K562 (cell line): ENCODE measurements around the gene FRRS1L. TPM values are rescaled to one million over a fixed set of nuclear protein-coding genes. Genes with fewer than 3 reads are reported as not detected.

ENCODE experiments used
- BHLHE40 ChIP-seq: IDR thresholded peaks from 2 replicates; pipeline ENCODE4 v1.6.1; 2011; ENCODE audit warnings: low read length, improper control_type of control experiment
- ETV6 ChIP-seq, 3 experiments: fragments of 150-350 bp in 1 of 3; sonication (generic) in 1 of 3; formaldehyde crosslinking in 1 of 3; IDR thresholded peaks; 2 replicates each; pipeline versions ENCODE4 v1.6.1 to v1.8.0; 2014 to 2022; ENCODE audit warnings: borderline replicate concordance in 2 of 3, low read depth in 2 of 3, antibody characterized with exemption in 1 of 3, low read length in 1 of 3, mild to moderate bottlenecking in 1 of 3, missing genetic modification reagents in 1 of 3
- FUS ChIP-seq: fragments of 200-400 bp; formaldehyde crosslinking; optimal IDR thresholded peaks from 2 replicates; pipeline ENCODE3; 2017; ENCODE audit warnings: low read depth, low read length
- MECOM ChIP-seq: fragments of 250-450 bp; sonication (Bioruptor Pico); IDR thresholded peaks from 2 replicates; pipeline ENCODE4 v1.8.0; 2022; ENCODE audit warnings: inconsistent platforms
- MEF2D ChIP-seq: conservative IDR thresholded peaks from 2 replicates; pipeline ENCODE4 v1.6.1; 2016; ENCODE audit warnings: low read depth, missing genetic modification characterization, missing compliant biosample characterization
- MIER1 ChIP-seq: fragments of 450-650 bp; IDR thresholded peaks from 2 replicates; pipeline ENCODE4 v1.6.1; 2016; ENCODE audit warnings: antibody characterized with exemption, mild to moderate bottlenecking, low read depth
- NFYB ChIP-seq: IDR thresholded peaks from 2 replicates; pipeline ENCODE4 v1.6.1; 2011; ENCODE audit warnings: mild to moderate bottlenecking, moderate library complexity; ENCODE audit not compliant: insufficient read length; ENCODE audit errors: extremely low read depth
- PYGO2 ChIP-seq: fragments of 450-650 bp; IDR thresholded peaks from 2 replicates; pipeline ENCODE4 v1.6.1; 2016; ENCODE audit warnings: mild to moderate bottlenecking, missing genetic modification characterization, moderate library complexity, missing compliant biosample characterization
- SRSF7 ChIP-seq: fragments of 200-400 bp; formaldehyde crosslinking; optimal IDR thresholded peaks from 2 replicates; pipeline ENCODE3; 2017; ENCODE audit warnings: mild to moderate bottlenecking, low read depth, low read length
- TCF7L2 ChIP-seq: fragments of 150-350 bp; IDR thresholded peaks from 2 replicates; pipeline ENCODE4 v1.6.1; 2016; ENCODE audit warnings: low read depth, mild to moderate bottlenecking, low read length, moderate library complexity
- ZNF778 ChIP-seq: fragments of 450-650 bp; formaldehyde crosslinking; IDR thresholded peaks from 2 replicates; pipeline ENCODE4 v1.4.0; 2020; ENCODE audit warnings: mild to moderate bottlenecking, moderate library complexity
- polyA plus RNA-seq, 8 experiments: library from polyadenylated mRNA; depleted of rRNA in 4 of 8; stranded (reverse) in 5 of 8; unstranded in 3 of 8; fragments of >200 nt; fragmentation: Nextera tagmentation in 2 of 8; fragmentation: Illumina TruSeq in 1 of 8; extraction: Ambion mirVana in 2 of 8; extraction: Trizol in 1 of 8; gene quantifications; 2 replicates each; pipeline versions ENCODE4 v1.2.1 to v1.2.3, GENCODE V29; 2011 to 2014; ENCODE audit warnings: inconsistent platforms in 1 of 8, missing spikeins in 1 of 8
- total RNA-seq, 7 experiments: library from RNA; depleted of rRNA in 6 of 7; stranded (reverse); fragments of >200 nt in 6 of 7; fragmentation: Illumina TruSeq in 2 of 7; extraction: Trizol in 2 of 7; gene quantifications; 2 replicates each; pipeline versions ENCODE4 v1.2.1 to v1.2.3, GENCODE V29; 2011 to 2021; ENCODE audit warnings: low replicate concordance in 1 of 7
- TF ChIP-seq, protein P1 (sequence below), 2 experiments: fragments of 150-350 bp in 1 of 2; IDR thresholded peaks; 2 replicates each; pipeline ENCODE4 v1.6.1; 2012 to 2016; ENCODE audit warnings: low read depth in 2 of 2, low read length in 2 of 2, mild to moderate bottlenecking in 1 of 2, moderate library complexity in 1 of 2
- TF ChIP-seq, protein P2 (sequence below): fragments of 450-650 bp; IDR thresholded peaks from 2 replicates; pipeline ENCODE4 v1.6.1; 2016; ENCODE audit warnings: missing biosample characterization, missing genetic modification characterization
- TF ChIP-seq, protein P3 (sequence below): fragments of 450-650 bp; IDR thresholded peaks from 2 replicates; pipeline ENCODE4 v1.6.1; 2017; ENCODE audit warnings: mild to moderate bottlenecking, moderate library complexity
- TF ChIP-seq, protein P4 (sequence below): fragments of 150-350 bp; conservative IDR thresholded peaks from 2 replicates; pipeline ENCODE4 v1.6.1; 2014; ENCODE audit warnings: low read length
- TF ChIP-seq, protein P5 (sequence below): sonication (generic); formaldehyde crosslinking; IDR thresholded peaks from 2 replicates; pipeline ENCODE4 v1.8.1; 2022; ENCODE audit warnings: missing genetic modification reagents

Gene FRRS1L
- total and polyA plus RNA-seq, 9 of the 15 experiments (the other 6 are each of a cell fraction or from before 2014, with no cell fraction given), result under 0.01 to 0.04 (median 0.03) TPM; not detected in 5

DNA sequence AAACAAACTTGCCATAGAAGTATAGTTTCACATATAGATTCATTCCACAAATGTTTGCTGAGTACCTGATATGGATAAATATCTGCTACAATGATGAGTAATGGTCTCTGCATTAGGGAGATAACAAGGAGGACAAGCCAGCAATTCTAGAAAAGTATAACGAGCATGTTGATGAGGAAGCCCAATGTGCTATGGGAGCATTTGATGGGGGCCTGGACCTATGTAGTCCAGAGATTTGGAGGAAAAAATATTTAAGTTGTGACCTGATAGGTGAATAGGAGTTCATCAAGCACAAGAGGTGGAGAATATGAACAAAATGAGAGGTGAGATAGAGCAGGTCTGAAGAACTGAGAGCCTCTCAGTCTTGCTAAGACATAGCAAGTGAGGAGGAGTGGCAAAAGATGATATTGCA, 32.9 kb downstream of the FRRS1L start (continued):
- TF ChIP-seq, protein P1, sequence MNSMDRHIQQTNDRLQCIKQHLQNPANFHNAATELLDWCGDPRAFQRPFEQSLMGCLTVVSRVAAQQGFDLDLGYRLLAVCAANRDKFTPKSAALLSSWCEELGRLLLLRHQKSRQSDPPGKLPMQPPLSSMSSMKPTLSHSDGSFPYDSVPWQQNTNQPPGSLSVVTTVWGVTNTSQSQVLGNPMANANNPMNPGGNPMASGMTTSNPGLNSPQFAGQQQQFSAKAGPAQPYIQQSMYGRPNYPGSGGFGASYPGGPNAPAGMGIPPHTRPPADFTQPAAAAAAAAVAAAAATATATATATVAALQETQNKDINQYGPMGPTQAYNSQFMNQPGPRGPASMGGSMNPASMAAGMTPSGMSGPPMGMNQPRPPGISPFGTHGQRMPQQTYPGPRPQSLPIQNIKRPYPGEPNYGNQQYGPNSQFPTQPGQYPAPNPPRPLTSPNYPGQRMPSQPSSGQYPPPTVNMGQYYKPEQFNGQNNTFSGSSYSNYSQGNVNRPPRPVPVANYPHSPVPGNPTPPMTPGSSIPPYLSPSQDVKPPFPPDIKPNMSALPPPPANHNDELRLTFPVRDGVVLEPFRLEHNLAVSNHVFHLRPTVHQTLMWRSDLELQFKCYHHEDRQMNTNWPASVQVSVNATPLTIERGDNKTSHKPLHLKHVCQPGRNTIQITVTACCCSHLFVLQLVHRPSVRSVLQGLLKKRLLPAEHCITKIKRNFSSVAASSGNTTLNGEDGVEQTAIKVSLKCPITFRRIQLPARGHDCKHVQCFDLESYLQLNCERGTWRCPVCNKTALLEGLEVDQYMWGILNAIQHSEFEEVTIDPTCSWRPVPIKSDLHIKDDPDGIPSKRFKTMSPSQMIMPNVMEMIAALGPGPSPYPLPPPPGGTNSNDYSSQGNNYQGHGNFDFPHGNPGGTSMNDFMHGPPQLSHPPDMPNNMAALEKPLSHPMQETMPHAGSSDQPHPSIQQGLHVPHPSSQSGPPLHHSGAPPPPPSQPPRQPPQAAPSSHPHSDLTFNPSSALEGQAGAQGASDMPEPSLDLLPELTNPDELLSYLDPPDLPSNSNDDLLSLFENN (IDR thresholded peaks at IDR 0.05; ENCODE audit: low read depth in 2 of 2, low read length in 2 of 2), result peak in 1 of 2 experiments; percentile 85; a peak in 1 of 4 replicates
- peak; percentile 23; the same call in 1 of the 2 replicates for TF ChIP-seq MIER1
- TF ChIP-seq, protein P2, sequence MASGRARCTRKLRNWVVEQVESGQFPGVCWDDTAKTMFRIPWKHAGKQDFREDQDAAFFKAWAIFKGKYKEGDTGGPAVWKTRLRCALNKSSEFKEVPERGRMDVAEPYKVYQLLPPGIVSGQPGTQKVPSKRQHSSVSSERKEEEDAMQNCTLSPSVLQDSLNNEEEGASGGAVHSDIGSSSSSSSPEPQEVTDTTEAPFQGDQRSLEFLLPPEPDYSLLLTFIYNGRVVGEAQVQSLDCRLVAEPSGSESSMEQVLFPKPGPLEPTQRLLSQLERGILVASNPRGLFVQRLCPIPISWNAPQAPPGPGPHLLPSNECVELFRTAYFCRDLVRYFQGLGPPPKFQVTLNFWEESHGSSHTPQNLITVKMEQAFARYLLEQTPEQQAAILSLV (tag), result no peak
- no peak for TF ChIP-seq ETV6 (IDR thresholded peaks at IDR 0.05; ENCODE audit: borderline replicate concordance in 1 of 2, low read depth in 2 of 2, low read length in 1 of 2)
- no peak for TF ChIP-seq ETV6 (CRISPR knock-in tag; IDR thresholded peaks at IDR 0.05; ENCODE audit: borderline replicate concordance)
- no peak for TF ChIP-seq TCF7L2
- TF ChIP-seq, protein P3, sequence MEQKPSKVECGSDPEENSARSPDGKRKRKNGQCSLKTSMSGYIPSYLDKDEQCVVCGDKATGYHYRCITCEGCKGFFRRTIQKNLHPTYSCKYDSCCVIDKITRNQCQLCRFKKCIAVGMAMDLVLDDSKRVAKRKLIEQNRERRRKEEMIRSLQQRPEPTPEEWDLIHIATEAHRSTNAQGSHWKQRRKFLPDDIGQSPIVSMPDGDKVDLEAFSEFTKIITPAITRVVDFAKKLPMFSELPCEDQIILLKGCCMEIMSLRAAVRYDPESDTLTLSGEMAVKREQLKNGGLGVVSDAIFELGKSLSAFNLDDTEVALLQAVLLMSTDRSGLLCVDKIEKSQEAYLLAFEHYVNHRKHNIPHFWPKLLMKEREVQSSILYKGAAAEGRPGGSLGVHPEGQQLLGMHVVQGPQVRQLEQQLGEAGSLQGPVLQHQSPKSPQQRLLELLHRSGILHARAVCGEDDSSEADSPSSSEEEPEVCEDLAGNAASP, result no peak
- TF ChIP-seq ZNF778 (CRISPR knock-in tag), result no peak
- TF ChIP-seq PYGO2 (tag), result no peak
- TF ChIP-seq MECOM (CRISPR knock-in tag), result no peak; the same call in 1 of the 2 replicates
- TF ChIP-seq SRSF7, result no peak
- TF ChIP-seq NFYB, result no peak
- no peak for TF ChIP-seq FUS
- TF ChIP-seq, protein P4, sequence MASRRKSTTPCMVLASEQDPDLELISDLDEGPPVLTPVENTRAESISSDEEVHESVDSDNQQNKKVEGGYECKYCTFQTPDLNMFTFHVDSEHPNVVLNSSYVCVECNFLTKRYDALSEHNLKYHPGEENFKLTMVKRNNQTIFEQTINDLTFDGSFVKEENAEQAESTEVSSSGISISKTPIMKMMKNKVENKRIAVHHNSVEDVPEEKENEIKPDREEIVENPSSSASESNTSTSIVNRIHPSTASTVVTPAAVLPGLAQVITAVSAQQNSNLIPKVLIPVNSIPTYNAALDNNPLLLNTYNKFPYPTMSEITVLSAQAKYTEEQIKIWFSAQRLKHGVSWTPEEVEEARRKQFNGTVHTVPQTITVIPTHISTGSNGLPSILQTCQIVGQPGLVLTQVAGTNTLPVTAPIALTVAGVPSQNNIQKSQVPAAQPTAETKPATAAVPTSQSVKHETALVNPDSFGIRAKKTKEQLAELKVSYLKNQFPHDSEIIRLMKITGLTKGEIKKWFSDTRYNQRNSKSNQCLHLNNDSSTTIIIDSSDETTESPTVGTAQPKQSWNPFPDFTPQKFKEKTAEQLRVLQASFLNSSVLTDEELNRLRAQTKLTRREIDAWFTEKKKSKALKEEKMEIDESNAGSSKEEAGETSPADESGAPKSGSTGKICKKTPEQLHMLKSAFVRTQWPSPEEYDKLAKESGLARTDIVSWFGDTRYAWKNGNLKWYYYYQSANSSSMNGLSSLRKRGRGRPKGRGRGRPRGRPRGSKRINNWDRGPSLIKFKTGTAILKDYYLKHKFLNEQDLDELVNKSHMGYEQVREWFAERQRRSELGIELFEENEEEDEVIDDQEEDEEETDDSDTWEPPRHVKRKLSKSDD, result no peak
- TF ChIP-seq MEF2D (tag), result no peak
- TF ChIP-seq, protein P5, sequence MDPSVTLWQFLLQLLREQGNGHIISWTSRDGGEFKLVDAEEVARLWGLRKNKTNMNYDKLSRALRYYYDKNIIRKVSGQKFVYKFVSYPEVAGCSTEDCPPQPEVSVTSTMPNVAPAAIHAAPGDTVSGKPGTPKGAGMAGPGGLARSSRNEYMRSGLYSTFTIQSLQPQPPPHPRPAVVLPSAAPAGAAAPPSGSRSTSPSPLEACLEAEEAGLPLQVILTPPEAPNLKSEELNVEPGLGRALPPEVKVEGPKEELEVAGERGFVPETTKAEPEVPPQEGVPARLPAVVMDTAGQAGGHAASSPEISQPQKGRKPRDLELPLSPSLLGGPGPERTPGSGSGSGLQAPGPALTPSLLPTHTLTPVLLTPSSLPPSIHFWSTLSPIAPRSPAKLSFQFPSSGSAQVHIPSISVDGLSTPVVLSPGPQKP (CRISPR knock-in tag), result no peak
- no peak for TF ChIP-seq BHLHE40
